Fibroblast of lung (primary cell): Measurements from ENCODE around the gene WWOX. TPM values are rescaled to one million over a fixed set of nuclear protein-coding genes. Genes with fewer than 3 reads are reported as not detected.

Experiments used
- DNase-seq, 2 donors: peaks; one replicate each; pipeline versions ENCODE4 v3.0.0 to v3.0.0-alpha.2; 2010; ENCODE audit warnings: low read depth in 2 of 2
- H2AFZ ChIP-seq: 2 replicates; pipeline ENCODE4 v1.5.1; 2012; ENCODE audit warnings: low read length, control low read depth, inconsistent platforms
- H3K27ac ChIP-seq: 2 replicates; pipeline ENCODE4 v1.5.1; 2011; ENCODE audit warnings: low read length, control low read depth; ENCODE audit not compliant: insufficient read depth
- H3K27me3 ChIP-seq: 2 replicates; pipeline ENCODE4 v1.5.1; 2011; ENCODE audit warnings: mild to moderate bottlenecking, low read length; ENCODE audit not compliant: control insufficient read depth, insufficient read depth
- H3K36me3 ChIP-seq: 2 replicates; pipeline ENCODE4 v1.5.1; 2011; ENCODE audit warnings: low read length; ENCODE audit not compliant: control insufficient read depth, insufficient read depth
- H3K4me1 ChIP-seq: 2 replicates; pipeline ENCODE4 v1.5.1; 2011; ENCODE audit warnings: low read length; ENCODE audit not compliant: control insufficient read depth, insufficient read depth; ENCODE audit errors: extremely low read depth
- H3K4me2 ChIP-seq: 2 replicates; pipeline ENCODE4 v1.5.1; 2011; ENCODE audit warnings: low read length, control low read depth; ENCODE audit not compliant: insufficient read depth; ENCODE audit errors: extremely low read depth
- H3K4me3 ChIP-seq, 4 experiments: fragments of 200-600 bp in 1 of 4; sonication (generic) in 1 of 4; replicated peaks in 1 of 4; 2 replicates each; pipeline ENCODE4 v1.5.1; 2011 to 2016; ENCODE audit warnings: low read length in 4 of 4, low read depth in 3 of 4, mild to moderate bottlenecking in 3 of 4, control low read depth in 2 of 4, inconsistent platforms in 1 of 4, mixed read lengths in 1 of 4; ENCODE audit not compliant: insufficient read depth in 1 of 4; ENCODE audit errors: control extremely low read depth in 1 of 4
- H3K79me2 ChIP-seq: 2 replicates; pipeline ENCODE4 v1.5.1; 2012; ENCODE audit warnings: mild to moderate bottlenecking, low read length, inconsistent platforms; ENCODE audit not compliant: control insufficient read depth, insufficient read depth
- H3K9ac ChIP-seq: 2 replicates; pipeline ENCODE4 v1.5.1; 2011; ENCODE audit warnings: mild to moderate bottlenecking, low read length, control low read depth; ENCODE audit not compliant: insufficient read depth
- H3K9me3 ChIP-seq: 2 replicates; pipeline ENCODE4 v1.5.1; 2012; ENCODE audit warnings: low read depth, low read length; ENCODE audit not compliant: control insufficient read depth, insufficient read depth
- H4K20me1 ChIP-seq: 2 replicates; pipeline ENCODE4 v1.5.1; 2011; ENCODE audit warnings: low read length; ENCODE audit not compliant: control insufficient read depth, insufficient read depth; ENCODE audit errors: extremely low read depth
- CTCF ChIP-seq, 2 donors: IDR thresholded peaks in 1 of 2; conservative IDR thresholded peaks in 1 of 2; 1 replicate in 1 of 2; 2 replicates in 1 of 2; pipeline ENCODE4 v1.5.1; 2011 to 2012; ENCODE audit warnings: low read length in 2 of 2, control low read depth in 1 of 2, inconsistent platforms in 1 of 2, low read depth in 1 of 2, mild to moderate bottlenecking in 1 of 2
- EZH2 ChIP-seq: IDR thresholded peaks from 2 replicates; pipeline ENCODE4 v1.5.1; 2012; ENCODE audit warnings: low read length, control low read depth, mild to moderate bottlenecking; ENCODE audit errors: missing control alignments
- polyA plus RNA-seq, 2 donors: library from polyadenylated mRNA; depleted of rRNA in 1 of 2; stranded (reverse) in 1 of 2; unstranded in 1 of 2; fragments of >200 nt; gene quantifications; 2 replicates each; pipeline ENCODE4 v1.2.1, GENCODE V29; 2011 to 2012; ENCODE audit warnings: missing spikeins in 1 of 2
- total RNA-seq: library from RNA; depleted of rRNA; stranded (reverse); fragments of >200 nt; gene quantifications from 2 replicates; pipeline ENCODE4 v1.2.1, GENCODE V29; 2014

Gene WWOX
- total and polyA plus RNA-seq, 2 donors (not counting 1 experiment from before 2014, with no cell fraction given), result 5.6 to 16.3 TPM

GRCh38 chr16:78183437-78184237 lies 84.2 kb downstream of the WWOX start:
- peaks cover 4% of the 10 kb centered on the region for H3K4me1 ChIP-seq
- H3K36me3 ChIP-seq, result no peaks in the 10 kb centered on the region
- H3K4me2 ChIP-seq, result peak overlapping the region; percentile 63
- H3K79me2 ChIP-seq, result no peaks in the 10 kb centered on the region
- DNase-seq, result peak; percentile 13 to 26
- H3K27ac ChIP-seq, result no peak overlapping the region
- no peaks in the 10 kb centered on the region for H4K20me1 ChIP-seq
- no peak overlapping the region for H3K9ac ChIP-seq
- H2AFZ ChIP-seq, result no peak overlapping the region
- TF ChIP-seq EZH2, result no peak
- no peak for TF ChIP-seq CTCF (conservative IDR thresholded peaks at IDR 0.05 in 1 of 2, IDR thresholded peaks at IDR 0.05 in 1 of 2; ENCODE audit: low read depth in 1 of 2, low read length in 2 of 2)
- peaks cover 2% of the 10 kb centered on the region for H3K27me3 ChIP-seq
- H3K4me3 ChIP-seq, result peak overlapping the region in 2 of 4 experiments; percentile 45 to 50
- no peaks in the 10 kb centered on the region for H3K9me3 ChIP-seq

GRCh38 chr16:78184238-78185183 lies 85.1 kb downstream of the WWOX start:
- no peak overlapping the region for H2AFZ ChIP-seq
- no peak overlapping the region for H3K9ac ChIP-seq

GRCh38 chr16:78189121-78189520 lies 89.7 kb downstream of the WWOX start:
- no peak for DNase-seq
- Histone ChIP-seq H3K4me2 (no peak overlapping the region), H3K9me3 (no peaks in the 10 kb centered on the region), H3K27me3 (no peaks in the 10 kb centered on the region), H4K20me1 (no peaks in the 10 kb centered on the region), H3K27ac (no peak overlapping the region), H2AFZ (no peak overlapping the region), H3K4me1 (peaks cover 2% of the 10 kb centered on the region), H3K36me3 (no peaks in the 10 kb centered on the region), H3K4me3 (no peak overlapping the region), H3K79me2 (no peaks in the 10 kb centered on the region), H3K9ac (no peak overlapping the region)
- no peak for TF ChIP-seq CTCF (conservative IDR thresholded peaks at IDR 0.05 in 1 of 2, IDR thresholded peaks at IDR 0.05 in 1 of 2; ENCODE audit: low read depth in 1 of 2, low read length in 2 of 2)
- no peak for TF ChIP-seq EZH2

More at GRCh38 chr16:78184238-78185183, 85.1 kb downstream of the WWOX start:
- Histone ChIP-seq H3K4me1 (peaks cover 4% of the 10 kb centered on the region), H3K27ac (no peak overlapping the region), H3K79me2 (no peaks in the 10 kb centered on the region), H3K27me3 (peaks cover 2% of the 10 kb centered on the region), H3K36me3 (no peaks in the 10 kb centered on the region), H3K4me3 (peak overlapping the region in 2 of 4 experiments; percentile 45 to 50), H4K20me1 (no peaks in the 10 kb centered on the region), H3K4me2 (peak overlapping the region; percentile 63), H3K9me3 (no peaks in the 10 kb centered on the region)
- DNase-seq, result peak; percentile 49 to 89
- TF ChIP-seq EZH2, result no peak
